ENCODE measurements around the gene ISLR.

DNA sequence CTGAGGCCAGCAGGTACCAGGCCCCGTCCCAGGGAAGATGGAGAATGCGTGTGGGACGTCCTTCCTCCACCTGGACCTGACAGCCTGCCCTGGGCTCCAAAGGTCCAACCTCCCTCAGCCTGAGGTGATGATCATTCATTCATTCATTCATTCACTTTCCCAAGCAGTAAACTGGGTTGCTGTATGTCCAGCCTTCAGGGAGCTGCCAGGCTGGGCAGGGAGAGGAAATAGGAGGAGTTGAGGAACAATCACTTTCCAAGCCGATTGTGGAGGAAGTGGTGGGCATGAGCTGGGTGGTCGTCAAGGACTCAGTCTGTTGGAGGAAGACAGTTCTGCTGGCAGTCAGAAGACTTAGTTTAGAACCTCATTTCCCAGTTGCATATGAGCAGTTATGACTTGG is 52.4 kb downstream of the ISLR start:
- TF ChIP-seq CHD1 (IDR thresholded peaks at IDR 0.05; ENCODE audit: low read depth, low read length) (no peak), CTCF (conservative IDR thresholded peaks at IDR 0.05; ENCODE audit: low read depth, low read length) (no peak), SMC3 (IDR thresholded peaks at IDR 0.05; ENCODE audit: low read depth, low read length) (no peak), FOS (IDR thresholded peaks at IDR 0.05; ENCODE audit: low read depth, low read length) (no peak), POLR2A (IDR thresholded peaks at IDR 0.05; ENCODE audit: low read depth, low read length) (no peak), RAD21 (IDR thresholded peaks at IDR 0.05; ENCODE audit: low read length) (no peak), RCOR1 (IDR thresholded peaks at IDR 0.05; ENCODE audit: insufficient replicate concordance, low read length) (no peak), NFE2L2 (IDR thresholded peaks at IDR 0.05; ENCODE audit: low read depth, low read length) (no peak), MXI1 (IDR thresholded peaks at IDR 0.05; ENCODE audit: borderline replicate concordance, low read depth, low read length) (no peak), RFX5 (IDR thresholded peaks at IDR 0.05; ENCODE audit: low read depth, low read length) (no peak), CEBPB (IDR thresholded peaks at IDR 0.05; ENCODE audit: low read depth, low read length) (no peak), MAFK (IDR thresholded peaks at IDR 0.05; ENCODE audit: low read depth, low read length) (no peak), MAZ (IDR thresholded peaks at IDR 0.05; ENCODE audit: borderline replicate concordance, low read depth, low read length) (no peak)
- TF ChIP-seq, protein P1, sequence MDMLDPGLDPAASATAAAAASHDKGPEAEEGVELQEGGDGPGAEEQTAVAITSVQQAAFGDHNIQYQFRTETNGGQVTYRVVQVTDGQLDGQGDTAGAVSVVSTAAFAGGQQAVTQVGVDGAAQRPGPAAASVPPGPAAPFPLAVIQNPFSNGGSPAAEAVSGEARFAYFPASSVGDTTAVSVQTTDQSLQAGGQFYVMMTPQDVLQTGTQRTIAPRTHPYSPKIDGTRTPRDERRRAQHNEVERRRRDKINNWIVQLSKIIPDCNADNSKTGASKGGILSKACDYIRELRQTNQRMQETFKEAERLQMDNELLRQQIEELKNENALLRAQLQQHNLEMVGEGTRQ (IDR thresholded peaks at IDR 0.05; ENCODE audit: low read depth, low read length): no peak
